ENCODE results near the gene STN1. TPM values are rescaled to one million over a fixed set of nuclear protein-coding genes. Genes with fewer than 3 reads are reported as not detected.

STN1 gene, protein sequence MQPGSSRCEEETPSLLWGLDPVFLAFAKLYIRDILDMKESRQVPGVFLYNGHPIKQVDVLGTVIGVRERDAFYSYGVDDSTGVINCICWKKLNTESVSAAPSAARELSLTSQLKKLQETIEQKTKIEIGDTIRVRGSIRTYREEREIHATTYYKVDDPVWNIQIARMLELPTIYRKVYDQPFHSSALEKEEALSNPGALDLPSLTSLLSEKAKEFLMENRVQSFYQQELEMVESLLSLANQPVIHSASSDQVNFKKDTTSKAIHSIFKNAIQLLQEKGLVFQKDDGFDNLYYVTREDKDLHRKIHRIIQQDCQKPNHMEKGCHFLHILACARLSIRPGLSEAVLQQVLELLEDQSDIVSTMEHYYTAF
- total RNA-seq: 42.3 TPM
- long read RNA-seq, transcript STN1-201 (10 exons, 1,417 nt): major isoform, 32 of 61 reads
- long read RNA-seq, transcript STN1-202 (9 exons, 1,311 nt): minor isoform, 16 of 61 reads
- long read RNA-seq, partial matches to known transcripts: 2 of 61 reads
- long read RNA-seq, other reads (novel, unspliced or antisense): 11 of 61 reads

- intact Hi-C loops (cut with DNase I): no loop called here
Measured at GRCh38 chr10:103918053-103918846, at the start of gene STN1. Gene STN1, minus strand, starts transcription at chr10:103918184. Its CDS starts 590 bp downstream, at chr10:103917594.

DNA sequence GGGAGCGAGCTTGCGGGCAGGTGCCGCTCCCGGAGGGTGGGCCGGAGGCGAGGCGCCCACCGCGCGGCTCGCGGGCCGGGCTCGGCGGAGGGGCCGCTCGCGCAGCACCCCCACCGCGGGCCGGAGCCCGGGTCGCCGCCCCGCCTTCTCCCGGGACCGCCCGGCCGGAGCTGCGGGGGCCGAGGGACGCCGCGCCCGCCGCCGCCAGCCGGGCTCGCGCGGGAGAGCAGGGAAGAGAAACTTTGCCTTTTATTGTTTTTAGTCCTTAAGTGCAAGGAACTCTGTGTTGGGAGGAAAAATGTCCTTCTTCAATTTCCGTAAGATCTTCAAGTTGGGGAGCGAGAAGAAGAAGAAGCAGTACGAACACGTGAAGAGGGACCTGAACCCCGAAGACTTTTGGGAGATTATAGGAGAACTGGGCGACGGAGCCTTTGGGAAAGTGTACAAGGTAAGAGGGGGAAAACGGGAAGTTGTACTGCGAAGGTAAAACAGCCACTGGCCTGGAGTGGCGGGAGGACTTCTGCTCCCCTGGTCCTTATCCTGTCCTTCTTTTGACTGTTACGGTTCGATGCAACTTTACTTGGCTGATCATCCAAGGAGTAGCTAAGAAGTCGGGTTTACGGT, 49.6 kb upstream of the STN1 start:
- intact Hi-C loops (cut with DNase I): loop anchor here (10.0 kb wide), 1 partner anchor 73 kb away; no protein-coding TSS in a partner anchor
- Histone ChIP-seq H3K27me3 (no peaks in the 10 kb centered on the region), H3K4me3 (peak overlapping the region; percentile 61), H3K4me1 (peaks cover 27% of the 10 kb centered on the region), H3K36me3 (no peaks in the 10 kb centered on the region), H3K27ac (peak overlapping the region; percentile 95), H3K9me3 (no peaks in the 10 kb centered on the region)
- TF ChIP-seq CTCF (IDR thresholded peaks at IDR 0.05): no peak
- ATAC-seq (peak; percentile 72), DNase-seq (no peak)

More at GRCh38 chr10:103918053-103918846, at the start of gene STN1:
- ATAC-seq: peak; percentile 97
- peak; percentile 99 for DNase-seq
- H3K4me3 ChIP-seq: peak within 1 kb of the TSS; percentile 76
- H3K4me1 ChIP-seq: peaks cover 24% of the 10 kb centered on the region
- H3K36me3 ChIP-seq: no peaks in the 10 kb centered on the region
- H3K9me3 ChIP-seq: no peaks in the 10 kb centered on the region
- H3K27ac ChIP-seq: peak within 1 kb of the TSS; percentile 97
- no peaks in the 10 kb centered on the region for H3K27me3 ChIP-seq
- TF ChIP-seq CTCF (IDR thresholded peaks at IDR 0.05): peak; percentile 24

DNA sequence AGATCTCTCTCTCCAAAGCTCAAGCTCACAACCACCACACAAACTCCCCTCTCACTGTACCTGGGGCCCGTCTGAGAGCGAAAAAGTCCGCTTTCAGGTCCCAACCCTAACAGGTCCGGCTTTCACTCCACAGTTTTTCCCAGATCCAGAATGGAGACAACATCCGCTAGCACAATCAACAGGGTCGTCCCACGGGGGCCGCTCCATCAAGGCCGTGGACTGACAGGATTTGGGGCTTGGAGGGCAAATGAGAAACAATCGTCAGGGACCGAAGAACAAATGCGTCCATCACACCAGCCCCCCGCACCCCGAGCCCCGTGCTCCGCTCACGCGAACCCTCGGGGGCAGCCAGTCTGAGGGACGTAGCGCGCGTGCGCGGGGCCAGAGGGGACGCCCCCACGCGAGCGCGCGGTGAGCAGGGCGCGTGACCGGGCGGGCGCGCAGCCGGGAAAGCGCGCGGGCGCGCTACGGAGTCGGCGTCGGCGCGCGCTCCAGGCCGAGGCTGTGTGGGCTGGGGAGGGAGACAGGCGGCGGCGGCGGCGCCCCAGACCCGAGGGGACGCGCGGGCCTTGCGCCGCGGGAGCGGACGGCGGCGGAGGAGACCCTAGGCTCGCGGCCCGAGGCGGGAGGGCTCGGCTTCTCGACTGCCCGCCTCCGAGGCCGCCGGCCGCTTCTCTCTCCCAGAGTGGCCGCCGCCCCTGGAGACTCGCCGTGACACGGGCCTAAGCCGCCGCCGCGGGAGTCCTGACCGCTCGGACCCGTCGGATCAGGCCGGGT, 48.9 kb upstream of the STN1 start, which contains the start of gene SLK:
SLK (plus strand) TSS at position 470 of the 777 bp plus-strand sequence. CDS start 606 bp downstream, outside the sequence.
- ATAC-seq (peak; percentile 99), DNase-seq (peak; percentile 93)
- no peak for TF ChIP-seq CTCF (IDR thresholded peaks at IDR 0.05)
- H3K27me3 ChIP-seq: no peaks in the 10 kb centered on the region
- no peaks in the 10 kb centered on the region for H3K9me3 ChIP-seq
- peaks cover 27% of the 10 kb centered on the region for H3K4me1 ChIP-seq
- peak within 1 kb of the TSS; percentile 95 for H3K27ac ChIP-seq
- intact Hi-C loops (cut with DNase I): loop anchor here (10.0 kb wide), 1 partner anchor 72 kb away; no protein-coding TSS in a partner anchor
- H3K36me3 ChIP-seq: no peaks in the 10 kb centered on the region
- H3K4me3 ChIP-seq: peak within 1 kb of the TSS; percentile 61

DNA sequence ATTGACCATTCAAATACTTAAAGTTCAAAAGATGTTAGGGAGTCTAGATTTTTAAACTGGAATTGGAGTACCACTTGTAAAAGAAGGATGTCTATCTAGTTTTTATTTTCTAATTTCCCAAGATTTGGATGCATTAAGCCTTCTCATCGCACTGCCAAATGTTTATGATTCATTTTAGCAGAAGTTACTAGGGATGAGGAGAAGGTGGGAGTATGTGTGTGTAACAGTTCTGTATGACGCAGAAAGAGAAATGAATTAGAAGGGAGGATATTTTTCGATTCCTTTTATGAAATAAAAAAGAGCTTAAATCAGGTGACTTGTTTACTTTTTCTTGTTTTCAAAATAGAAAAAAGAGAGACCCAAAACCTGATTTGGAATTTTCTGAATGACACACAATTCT, 42.1 kb upstream of the STN1 start:
- intact Hi-C loops (cut with DNase I): loop anchor here (10.0 kb wide), 1 partner anchor 65 kb away; no protein-coding TSS in a partner anchor
- TF ChIP-seq CTCF (IDR thresholded peaks at IDR 0.05): no peak
- no peak for ATAC-seq

More for the DNA sequence above, 42.1 kb upstream of the STN1 start:
- H3K9me3 ChIP-seq: no peaks in the 10 kb centered on the region
- no peak overlapping the region for H3K4me3 ChIP-seq
- H3K27me3 ChIP-seq: no peaks in the 10 kb centered on the region
- no peaks in the 10 kb centered on the region for H3K4me1 ChIP-seq
- no peak for DNase-seq
- no peak overlapping the region for H3K27ac ChIP-seq
- no peaks in the 10 kb centered on the region for H3K36me3 ChIP-seq

Measured in upper lobe of right lung (tissue), 1 donor.